ENCODE data around the gene FOXP4.

The FOXP4 gene

DNA sequence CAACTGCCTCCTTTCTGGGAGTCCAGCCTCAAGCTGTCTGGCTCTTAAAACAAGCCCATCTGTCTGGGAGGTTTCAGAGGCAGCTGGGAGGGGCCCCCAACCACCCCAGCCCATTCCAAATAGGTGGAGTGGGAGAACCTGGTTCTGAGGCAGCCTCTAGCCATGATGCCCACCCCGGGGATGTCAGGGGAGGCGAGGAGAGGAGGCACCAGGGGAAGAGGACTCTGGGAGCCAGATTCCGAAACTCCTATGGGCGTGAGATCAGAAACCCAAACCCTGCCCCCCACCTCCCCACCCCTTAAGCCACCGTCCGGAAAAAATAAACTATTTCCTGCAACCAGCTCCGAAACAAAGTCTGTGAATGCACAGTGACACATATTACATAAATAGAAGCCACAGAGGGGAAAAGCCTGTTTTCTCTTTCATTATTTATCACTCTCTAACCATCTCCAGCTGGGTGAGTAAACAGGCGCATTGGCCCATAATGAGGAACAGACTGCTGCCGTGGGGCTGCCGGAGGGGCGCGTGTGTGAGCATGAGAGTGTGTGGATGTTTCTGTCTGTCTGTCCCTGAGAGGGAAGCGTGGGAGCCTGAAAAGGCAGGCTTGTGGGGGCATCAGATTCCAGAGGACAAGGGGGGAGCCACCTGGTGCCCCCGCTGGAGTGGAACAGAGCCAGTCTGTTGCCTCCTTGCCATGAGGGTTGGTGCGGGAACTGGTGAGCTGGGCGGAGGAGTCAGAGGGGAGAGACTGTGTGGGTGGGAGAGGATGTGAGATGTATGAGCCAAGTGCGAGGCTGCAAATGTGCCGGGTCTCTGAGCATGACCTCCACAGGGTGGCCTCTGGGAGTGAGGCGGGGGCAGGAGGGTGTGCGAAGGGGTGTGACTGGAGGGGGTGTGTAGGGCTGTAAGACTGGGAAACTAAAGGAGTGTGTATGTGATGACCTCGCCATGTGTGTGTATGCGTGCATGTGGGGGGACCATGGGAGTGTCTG lies 14.3 kb upstream of the FOXP4 start:
- peak overlapping the region; percentile 23 for H3K4me3 ChIP-seq (ENCODE audit: low read depth, low read length)
- DNase-seq (ENCODE audit: low read depth, low spot score), result peak; percentile 23
- CTCF ChIA-PET, result no interaction called here
- POLR2A ChIA-PET, result interaction anchor here (0.6 kb wide), 1 partner anchor 61 kb away, joined by 3 read pairs; no protein-coding TSS in a partner anchor
- TF ChIP-seq, protein P1, sequence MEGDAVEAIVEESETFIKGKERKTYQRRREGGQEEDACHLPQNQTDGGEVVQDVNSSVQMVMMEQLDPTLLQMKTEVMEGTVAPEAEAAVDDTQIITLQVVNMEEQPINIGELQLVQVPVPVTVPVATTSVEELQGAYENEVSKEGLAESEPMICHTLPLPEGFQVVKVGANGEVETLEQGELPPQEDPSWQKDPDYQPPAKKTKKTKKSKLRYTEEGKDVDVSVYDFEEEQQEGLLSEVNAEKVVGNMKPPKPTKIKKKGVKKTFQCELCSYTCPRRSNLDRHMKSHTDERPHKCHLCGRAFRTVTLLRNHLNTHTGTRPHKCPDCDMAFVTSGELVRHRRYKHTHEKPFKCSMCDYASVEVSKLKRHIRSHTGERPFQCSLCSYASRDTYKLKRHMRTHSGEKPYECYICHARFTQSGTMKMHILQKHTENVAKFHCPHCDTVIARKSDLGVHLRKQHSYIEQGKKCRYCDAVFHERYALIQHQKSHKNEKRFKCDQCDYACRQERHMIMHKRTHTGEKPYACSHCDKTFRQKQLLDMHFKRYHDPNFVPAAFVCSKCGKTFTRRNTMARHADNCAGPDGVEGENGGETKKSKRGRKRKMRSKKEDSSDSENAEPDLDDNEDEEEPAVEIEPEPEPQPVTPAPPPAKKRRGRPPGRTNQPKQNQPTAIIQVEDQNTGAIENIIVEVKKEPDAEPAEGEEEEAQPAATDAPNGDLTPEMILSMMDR (IDR thresholded peaks at IDR 0.05; ENCODE audit: insufficient read depth, low read length, missing control alignments), result no peak

DNA sequence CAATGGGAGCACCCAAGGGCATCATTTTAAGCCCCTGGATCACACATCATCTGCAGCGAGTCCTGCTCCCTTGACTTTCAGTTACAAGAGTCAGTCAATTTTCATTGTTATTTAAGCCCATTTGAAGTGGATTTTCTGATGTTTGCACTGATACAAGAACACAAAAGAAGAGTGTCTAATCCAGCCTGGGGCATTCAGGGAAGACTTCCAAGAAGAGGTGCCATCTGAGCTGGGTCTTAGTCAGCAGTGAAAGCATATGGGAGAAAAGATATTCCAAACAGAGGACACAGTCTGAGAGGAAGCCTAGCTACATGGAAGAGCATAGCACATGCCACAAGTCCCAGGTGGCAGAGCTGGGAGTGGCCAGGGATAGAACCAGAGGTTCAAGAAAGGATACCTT lies 10.4 kb upstream of the FOXP4 start:
- TF ChIP-seq, protein P1 (IDR thresholded peaks at IDR 0.05; ENCODE audit: insufficient read depth, low read length, missing control alignments), result no peak
- CTCF ChIA-PET, result interaction anchor here (1.0 to 1.2 kb wide), 2 partner anchors 45 to 116 kb away, joined by 3 to 4 read pairs; no protein-coding TSS in a partner anchor
- no peak for DNase-seq (ENCODE audit: low read depth, low spot score)
- POLR2A ChIA-PET, result no interaction called here
- no peak overlapping the region for H3K4me3 ChIP-seq (ENCODE audit: low read depth, low read length)

DNA sequence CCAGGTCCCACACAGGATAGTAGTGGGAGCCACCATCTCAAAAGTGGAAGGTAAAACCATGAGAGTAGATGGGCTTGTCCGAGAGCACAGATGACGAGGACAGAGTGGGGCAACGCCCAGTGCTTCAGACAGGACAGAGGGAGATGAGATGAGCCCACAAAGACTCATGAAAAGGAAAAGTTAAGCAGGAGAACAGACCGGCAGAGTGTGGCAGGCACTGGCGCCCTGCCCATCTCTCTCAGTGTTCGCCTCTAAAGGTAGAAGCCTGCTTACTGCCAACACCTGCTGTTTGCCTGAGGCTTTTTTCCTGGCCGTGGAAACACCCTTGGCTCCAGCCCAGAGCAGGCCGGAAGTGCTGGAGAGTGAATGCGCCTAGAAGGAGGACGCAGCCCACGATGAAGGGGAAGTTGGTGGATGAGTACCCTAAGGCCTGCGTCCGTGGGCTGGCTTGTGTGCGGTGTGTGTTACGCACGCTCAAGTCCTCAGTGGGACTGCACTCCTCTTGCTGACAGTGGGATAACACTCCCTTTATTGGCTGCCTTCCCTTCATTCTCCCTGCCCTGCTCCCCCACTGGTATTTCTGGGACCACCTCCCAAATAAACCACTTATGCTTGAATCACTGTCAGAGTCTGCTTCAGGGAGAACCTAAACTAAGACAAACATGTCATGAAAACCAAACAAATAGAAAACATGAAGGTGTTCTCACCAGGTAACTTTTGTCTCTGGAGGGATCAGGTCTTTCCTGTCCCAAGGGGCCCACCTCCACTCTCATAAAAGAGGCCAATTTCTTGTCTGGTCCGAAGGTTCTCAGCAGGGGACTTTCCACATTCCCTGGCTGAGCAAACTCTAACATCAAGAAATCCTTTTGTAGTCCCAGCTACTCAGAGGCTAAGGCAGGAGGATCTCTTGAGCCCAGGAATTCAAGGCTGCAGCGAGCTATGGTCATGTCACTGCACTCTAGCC lies 9.1 kb upstream of the FOXP4 start:
- no peak overlapping the region for H3K4me3 ChIP-seq (ENCODE audit: low read depth, low read length)
- no peak for DNase-seq (ENCODE audit: low read depth, low spot score)
- TF ChIP-seq, protein P1 (IDR thresholded peaks at IDR 0.05; ENCODE audit: insufficient read depth, low read length, missing control alignments), result no peak
- ChIA-PET POLR2A (no interaction called here), CTCF (no interaction called here)

DNA sequence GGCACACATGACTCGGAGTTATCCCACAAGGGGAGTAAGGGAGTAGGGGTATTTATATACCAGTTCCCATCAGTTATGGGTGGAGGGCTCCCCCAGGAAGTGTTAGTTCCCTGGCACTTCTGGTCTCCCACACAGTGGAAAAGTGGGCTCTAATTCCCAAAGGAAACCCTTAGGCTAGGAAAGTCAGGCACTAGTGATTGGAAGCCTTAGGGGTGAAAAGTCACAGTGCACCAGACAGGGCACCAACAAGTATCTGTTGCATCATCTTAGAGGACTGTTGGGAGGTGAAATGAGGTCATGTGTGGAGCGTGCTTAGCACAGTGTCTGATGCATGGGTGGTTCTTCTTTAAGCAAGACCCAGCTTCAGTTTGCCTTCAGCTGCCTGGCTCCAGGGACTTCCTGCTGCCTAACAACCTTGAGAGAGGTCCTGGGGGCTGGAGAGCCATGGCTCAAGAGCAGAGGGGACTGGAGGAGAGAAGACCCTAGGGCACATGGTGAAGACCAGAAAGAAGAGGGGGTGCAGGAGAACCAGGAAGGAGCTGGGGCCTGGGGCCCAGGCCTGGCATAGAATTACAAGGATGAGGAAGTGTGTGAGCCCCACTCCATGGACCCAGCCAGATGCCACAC lies 7.5 kb upstream of the FOXP4 start:
- DNase-seq (ENCODE audit: low read depth, low spot score), result no peak
- TF ChIP-seq, protein P1 (IDR thresholded peaks at IDR 0.05; ENCODE audit: insufficient read depth, low read length, missing control alignments), result no peak
- no peak overlapping the region for H3K4me3 ChIP-seq (ENCODE audit: low read depth, low read length)
- POLR2A ChIA-PET, result interaction anchor here (0.8 kb wide), 1 partner anchor 27 kb away, joined by 3 read pairs; no protein-coding TSS in a partner anchor
- CTCF ChIA-PET, result interaction anchor here (1.0 to 1.6 kb wide), 4 partner anchors 10 to 170 kb away, joined by 3 to 4 read pairs (median 3); no protein-coding TSS in a partner anchor

DNA sequence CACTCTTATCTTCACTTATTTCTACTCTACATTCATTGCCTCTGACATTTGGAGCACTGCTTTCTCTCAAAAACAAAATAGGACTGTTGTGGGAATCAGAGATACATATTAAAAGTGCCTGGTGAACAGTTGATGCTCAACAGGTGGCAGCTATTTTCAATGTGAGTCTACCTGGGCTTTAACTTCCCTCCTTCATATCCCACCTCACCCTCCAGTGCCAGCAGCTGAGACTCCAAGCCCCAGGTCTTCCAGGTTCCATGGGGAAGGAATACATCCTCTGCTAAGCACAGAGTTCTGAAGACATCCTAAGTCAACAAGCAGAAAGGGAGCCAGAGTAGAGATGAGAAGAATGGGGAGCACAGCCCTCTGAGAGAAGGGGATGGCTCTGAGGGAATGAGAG lies 7.0 kb upstream of the FOXP4 start:
- CTCF ChIA-PET, result interaction anchor here (1.0 to 1.6 kb wide), 5 partner anchors 53 to 171 kb away, joined by 3 to 4 read pairs (median 3); no protein-coding TSS in a partner anchor
- no peak overlapping the region for H3K4me3 ChIP-seq (ENCODE audit: low read depth, low read length)
- TF ChIP-seq, protein P1 (IDR thresholded peaks at IDR 0.05; ENCODE audit: insufficient read depth, low read length, missing control alignments), result no peak
- POLR2A ChIA-PET, result no interaction called here
- no peak for DNase-seq (ENCODE audit: low read depth, low spot score)

Measured in AG04449 (cell line).